ENCODE measurements around the gene ADAMTS12.

GRCh38 chr5:33675958-33676464 is 215.8 kb downstream of the ADAMTS12 start:
- TF ChIP-seq CTCF (IDR thresholded peaks at IDR 0.05; ENCODE audit: control extremely low read depth in 1 of 3, insufficient read depth in 1 of 3, low read depth in 1 of 3, low read length in 3 of 3) = no peak
- TF ChIP-seq POU5F1 (IDR thresholded peaks at IDR 0.05; ENCODE audit: low read depth, low read length) = no peak

Measured in H1 (cell line).